Measurements from ENCODE around the gene TNS4.
A peak's percentile ranks its signal among the peaks of the same experiment; 100 is the strongest.

TNS4 gene

DNA sequence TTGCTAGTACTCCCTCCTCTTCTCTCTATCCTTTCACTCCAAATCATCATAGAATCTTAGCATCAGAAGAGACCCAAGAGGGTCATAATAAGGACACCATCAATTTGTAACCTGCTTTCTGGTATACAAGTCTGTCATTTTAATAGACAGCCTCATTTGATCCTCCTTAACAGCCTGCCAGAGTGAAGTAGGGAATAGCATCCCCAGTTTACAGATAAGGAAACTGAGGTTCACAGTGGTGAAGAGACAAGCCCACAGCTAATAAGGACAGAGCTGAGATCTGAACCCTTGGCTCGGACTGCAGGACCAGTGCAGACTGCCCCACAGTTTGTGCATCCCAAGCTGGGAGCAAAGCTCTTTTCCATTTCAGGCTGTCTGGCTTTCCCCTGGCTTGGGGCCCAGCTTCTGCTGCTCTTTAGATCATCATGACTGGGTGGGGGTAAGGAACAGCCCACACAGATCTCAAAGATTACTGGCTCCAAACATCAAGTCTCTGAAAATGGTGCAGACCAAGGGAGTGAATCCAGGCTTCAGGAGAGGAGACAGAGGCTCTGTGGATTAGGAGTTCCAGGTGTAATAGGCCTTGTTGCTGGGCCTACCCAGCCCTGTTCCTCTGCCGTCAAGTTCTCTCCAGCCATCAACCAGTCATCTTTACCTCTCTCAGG, 68.4 kb downstream of the TNS4 start:
- DNase-seq, result no peak

DNA sequence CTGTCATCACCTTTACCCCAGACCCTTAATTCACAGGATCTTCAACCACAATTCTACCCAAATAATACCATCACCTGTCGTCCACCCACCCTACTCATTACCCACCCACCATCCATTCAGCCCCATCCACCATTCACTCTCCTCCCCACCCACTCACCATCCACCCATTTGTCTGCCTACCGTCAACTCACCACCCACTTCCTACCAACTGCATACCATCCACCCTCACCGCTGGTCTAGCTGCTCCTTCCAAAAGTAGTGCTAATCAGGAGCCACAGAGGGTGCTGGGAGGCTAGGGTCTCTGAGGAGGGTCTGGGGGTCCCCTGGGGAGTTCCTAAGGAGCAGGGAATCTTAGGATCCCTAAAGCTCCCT, 70.2 kb downstream of the TNS4 start:
- no peak for DNase-seq

DNA sequence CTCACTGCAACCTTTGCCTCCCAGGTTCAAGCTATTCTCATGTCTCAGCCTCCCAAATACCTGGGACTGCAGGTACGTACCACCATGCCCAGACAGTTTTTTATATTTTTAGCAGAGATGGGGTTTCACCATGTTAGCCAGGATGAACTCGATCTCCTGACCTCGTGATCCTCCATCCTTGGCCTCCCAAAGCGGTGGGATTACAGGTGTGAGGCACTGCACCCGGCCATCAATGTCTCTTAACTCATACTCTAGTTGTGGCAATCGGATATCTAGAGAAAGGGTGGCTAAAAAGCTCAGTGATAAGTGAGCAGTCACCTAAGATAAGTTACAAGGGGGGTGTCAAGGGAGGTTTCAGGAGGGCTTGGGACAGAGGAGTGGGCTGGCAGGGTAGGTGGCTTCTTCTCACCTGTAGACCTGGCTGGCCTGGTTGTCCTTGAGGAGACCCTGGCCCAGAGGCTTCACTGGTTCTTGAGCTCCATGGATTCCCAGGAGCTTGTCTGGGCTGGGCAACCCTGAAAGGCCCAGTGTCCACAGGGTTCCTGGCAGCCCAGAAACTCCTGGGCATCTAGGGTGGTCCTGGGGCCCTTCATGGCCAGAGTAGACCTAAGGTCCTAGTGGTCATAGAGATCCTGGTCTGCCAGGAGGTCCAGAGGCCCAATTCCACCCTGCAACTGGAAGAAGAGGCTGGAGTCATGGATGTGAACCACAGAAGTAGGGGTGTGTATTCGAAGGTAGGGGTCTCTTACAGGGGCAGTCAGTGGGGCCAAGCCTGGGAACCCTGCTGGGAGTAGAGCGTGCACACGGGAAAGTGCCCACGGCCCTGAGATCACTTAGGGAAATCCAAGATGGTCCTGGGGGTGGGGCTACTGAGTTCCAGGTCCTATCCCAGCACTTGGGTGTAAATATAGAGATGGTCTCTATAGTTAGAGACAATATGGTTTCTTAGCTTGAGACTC, 70.9 kb downstream of the TNS4 start:
- no peak for DNase-seq

DNA sequence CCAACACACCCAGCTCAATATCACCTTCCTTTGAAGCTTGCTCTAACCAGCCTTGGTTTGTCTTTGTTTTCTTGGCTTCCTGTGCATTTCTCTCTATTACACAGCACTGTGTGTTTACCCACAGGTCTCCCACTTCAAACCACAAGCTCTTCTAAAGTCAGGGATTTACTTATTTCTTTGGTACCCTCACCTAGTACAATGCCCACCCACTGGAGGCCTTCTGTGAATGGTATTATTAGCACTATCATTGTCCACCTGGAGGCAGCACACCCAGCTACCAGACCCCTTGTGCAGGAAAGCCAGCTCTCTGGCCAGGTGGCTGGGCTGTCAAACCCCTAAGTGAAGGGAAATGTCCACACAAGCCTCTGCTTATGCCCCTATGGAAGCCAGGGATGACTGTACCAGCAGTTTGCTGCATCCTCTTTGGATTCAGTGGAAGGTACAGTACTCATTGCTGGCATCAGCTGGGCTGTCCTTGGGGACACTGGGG, 74.4 kb downstream of the TNS4 start:
- peak; percentile 73 for DNase-seq
